ENCODE results near the gene SOX1. TPM values are rescaled to one million over a fixed set of nuclear protein-coding genes. Genes with fewer than 3 reads are reported as not detected.

The SOX1 gene
- total and polyA plus RNA-seq, 4 donors: 0.09 TPM; not detected in 3

DNA sequence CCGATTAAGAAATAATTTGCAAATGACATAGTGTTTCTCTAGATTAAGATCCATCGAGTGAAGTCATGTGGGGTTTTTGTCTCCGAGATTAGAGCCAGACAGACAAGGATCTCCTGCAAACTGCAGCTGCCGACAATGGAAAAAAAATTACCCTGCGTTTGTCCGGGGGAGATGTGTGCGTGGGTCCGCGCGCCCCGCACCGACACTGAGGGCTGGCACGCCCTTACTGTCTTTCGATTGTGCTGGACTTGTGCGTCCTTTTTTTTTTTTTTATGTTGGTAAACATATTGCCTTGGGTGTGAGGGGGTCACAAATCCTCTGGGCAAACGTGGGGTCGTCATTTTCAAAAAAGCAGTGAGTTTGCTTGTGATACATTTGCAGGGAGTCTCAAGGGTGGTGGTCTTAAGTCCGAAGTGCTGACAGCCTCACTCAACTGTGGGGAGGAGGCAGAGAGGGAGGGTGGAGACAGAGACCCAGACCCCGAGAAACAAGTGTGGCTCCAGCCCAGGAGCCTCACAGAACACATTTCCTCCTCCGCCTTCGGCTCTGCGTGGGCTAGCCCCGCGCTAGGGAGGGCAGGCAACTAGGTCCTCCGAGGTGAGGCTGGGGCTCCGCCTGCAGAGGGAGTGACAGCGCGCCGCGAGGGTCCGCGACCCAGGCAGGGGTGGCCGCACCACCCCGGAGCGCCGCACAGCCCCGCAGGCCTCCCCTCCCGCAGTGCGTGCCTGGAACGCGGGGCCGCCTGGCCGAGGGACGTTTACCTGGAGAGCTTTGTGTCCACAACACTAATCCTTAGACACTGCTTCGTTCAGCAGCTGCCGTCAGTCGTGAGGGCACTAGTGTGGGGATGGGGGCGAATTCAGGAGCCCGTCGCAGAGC, 11.7 kb upstream of the SOX1 start:
- peaks cover 0 to 18% (median under 1%) of the 10 kb centered on the region in 4 donors for H3K9me3 ChIP-seq (ENCODE audit: control insufficient read depth in 4 of 4, insufficient read depth in 3 of 4, low read length in 3 of 4)
- ATAC-seq (ENCODE audit: insufficient read depth, low FRiP score) (no peak), DNase-seq (no peak)
- no peak overlapping the region for H3K27ac ChIP-seq (ENCODE audit: low read depth in 1 of 2, low read length in 1 of 2)
- H3K4me1 ChIP-seq (ENCODE audit: control insufficient read depth in 5 of 5, insufficient read depth in 5 of 5, low read length in 5 of 5): peaks cover 0 to 12% (median 0%) of the 10 kb centered on the region in 5 donors
- TF ChIP-seq, protein P1, sequence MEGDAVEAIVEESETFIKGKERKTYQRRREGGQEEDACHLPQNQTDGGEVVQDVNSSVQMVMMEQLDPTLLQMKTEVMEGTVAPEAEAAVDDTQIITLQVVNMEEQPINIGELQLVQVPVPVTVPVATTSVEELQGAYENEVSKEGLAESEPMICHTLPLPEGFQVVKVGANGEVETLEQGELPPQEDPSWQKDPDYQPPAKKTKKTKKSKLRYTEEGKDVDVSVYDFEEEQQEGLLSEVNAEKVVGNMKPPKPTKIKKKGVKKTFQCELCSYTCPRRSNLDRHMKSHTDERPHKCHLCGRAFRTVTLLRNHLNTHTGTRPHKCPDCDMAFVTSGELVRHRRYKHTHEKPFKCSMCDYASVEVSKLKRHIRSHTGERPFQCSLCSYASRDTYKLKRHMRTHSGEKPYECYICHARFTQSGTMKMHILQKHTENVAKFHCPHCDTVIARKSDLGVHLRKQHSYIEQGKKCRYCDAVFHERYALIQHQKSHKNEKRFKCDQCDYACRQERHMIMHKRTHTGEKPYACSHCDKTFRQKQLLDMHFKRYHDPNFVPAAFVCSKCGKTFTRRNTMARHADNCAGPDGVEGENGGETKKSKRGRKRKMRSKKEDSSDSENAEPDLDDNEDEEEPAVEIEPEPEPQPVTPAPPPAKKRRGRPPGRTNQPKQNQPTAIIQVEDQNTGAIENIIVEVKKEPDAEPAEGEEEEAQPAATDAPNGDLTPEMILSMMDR (IDR thresholded peaks at IDR 0.05; ENCODE audit: control extremely low read depth, extremely low read depth): no peak
- peaks cover 32 to 97% (median 71%) of the 10 kb centered on the region in 3 donors for H3K27me3 ChIP-seq (ENCODE audit: control insufficient read depth in 3 of 3, insufficient read depth in 3 of 3, low read length in 2 of 3)
- H3K36me3 ChIP-seq (ENCODE audit: control insufficient read depth in 4 of 4, insufficient read depth in 4 of 4, low read length in 4 of 4): no peaks in the 10 kb centered on the region
- WGBS, 2 donors: 5 to 6% methylated on average over 47 to 50 of the region's 50 CpGs
- no peak overlapping the region for H3K9ac ChIP-seq (ENCODE audit: insufficient read depth in 1 of 2, low read length in 2 of 2)
- no peak overlapping the region for H3K4me3 ChIP-seq

DNA sequence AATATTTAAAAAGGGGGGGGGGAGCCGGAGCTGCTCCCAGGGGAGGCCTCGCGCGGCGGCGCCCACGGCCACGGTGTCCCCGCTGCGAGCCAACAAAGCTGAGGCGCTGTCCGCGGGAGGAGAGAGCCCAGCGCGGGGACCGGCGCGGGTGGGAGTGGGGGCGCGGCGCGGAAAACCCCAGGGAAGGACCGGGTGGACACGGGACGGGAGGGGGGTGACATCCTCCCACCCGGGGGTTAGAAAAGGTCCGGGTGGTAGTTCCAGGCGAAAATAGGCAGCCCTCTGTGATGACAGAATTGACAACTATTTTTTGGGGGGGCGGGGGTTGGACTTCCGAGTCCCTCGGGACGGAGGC, 11.1 kb upstream of the SOX1 start:
- TF ChIP-seq, protein P1 (IDR thresholded peaks at IDR 0.05; ENCODE audit: control extremely low read depth, extremely low read depth): no peak
- WGBS, 2 donors: 6 to 8% methylated on average over 32 of the region's 32 CpGs
- DNase-seq (no peak), ATAC-seq (ENCODE audit: insufficient read depth, low FRiP score) (no peak)
- Histone ChIP-seq H3K27ac (ENCODE audit: low read depth in 1 of 2, low read length in 1 of 2) (no peak overlapping the region), H3K9ac (ENCODE audit: insufficient read depth in 1 of 2, low read length in 2 of 2) (no peak overlapping the region), H3K27me3 (ENCODE audit: control insufficient read depth in 3 of 3, insufficient read depth in 3 of 3, low read length in 2 of 3) (peaks cover 33 to 97% (median 71%) of the 10 kb centered on the region in 3 donors), H3K4me3 (no peak overlapping the region), H3K36me3 (ENCODE audit: control insufficient read depth in 4 of 4, insufficient read depth in 4 of 4, low read length in 4 of 4) (no peaks in the 10 kb centered on the region), H3K9me3 (ENCODE audit: control insufficient read depth in 4 of 4, insufficient read depth in 3 of 4, low read length in 3 of 4) (peaks cover 0 to 18% (median 0%) of the 10 kb centered on the region in 4 donors), H3K4me1 (ENCODE audit: control insufficient read depth in 5 of 5, insufficient read depth in 5 of 5, low read length in 5 of 5) (peaks cover 0 to 12% (median 0%) of the 10 kb centered on the region in 5 donors)

DNA sequence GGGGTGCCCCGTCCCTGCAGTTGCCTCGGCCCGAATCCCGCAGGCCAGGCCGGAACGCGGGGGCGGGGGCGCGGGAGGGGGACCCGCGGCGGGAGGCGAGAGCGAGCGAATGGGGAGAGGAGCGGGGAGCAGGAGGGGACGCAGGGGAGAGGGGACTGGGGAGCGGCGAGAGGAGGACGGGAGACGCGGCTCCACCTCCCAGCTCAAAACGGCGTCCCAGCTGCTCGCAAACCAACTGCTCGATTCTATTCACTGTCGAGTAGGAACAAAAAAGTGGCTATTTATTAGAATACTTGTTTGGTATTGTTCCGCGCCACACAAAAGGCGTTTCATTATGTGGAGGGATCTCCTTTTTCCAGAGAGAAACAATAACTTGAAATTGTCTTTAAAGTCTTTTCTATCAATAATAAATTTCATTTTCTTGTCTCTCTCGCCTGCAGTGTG, 10.6 kb upstream of the SOX1 start:
- TF ChIP-seq, protein P1 (IDR thresholded peaks at IDR 0.05; ENCODE audit: control extremely low read depth, extremely low read depth): no peak
- H3K27ac ChIP-seq (ENCODE audit: low read depth in 1 of 2, low read length in 1 of 2): no peak overlapping the region
- H3K9me3 ChIP-seq (ENCODE audit: control insufficient read depth in 4 of 4, insufficient read depth in 3 of 4, low read length in 3 of 4): peaks cover 0 to 18% (median 0%) of the 10 kb centered on the region in 4 donors
- H3K36me3 ChIP-seq (ENCODE audit: control insufficient read depth in 4 of 4, insufficient read depth in 4 of 4, low read length in 4 of 4): no peaks in the 10 kb centered on the region
- 5 to 6% methylated on average over 30 to 32 of the region's 32 CpGs for WGBS, 2 donors
- peaks cover 0 to 12% (median 0%) of the 10 kb centered on the region in 5 donors for H3K4me1 ChIP-seq (ENCODE audit: control insufficient read depth in 5 of 5, insufficient read depth in 5 of 5, low read length in 5 of 5)
- no peak for DNase-seq
- H3K9ac ChIP-seq (ENCODE audit: insufficient read depth in 1 of 2, low read length in 2 of 2): no peak overlapping the region
- ATAC-seq (ENCODE audit: insufficient read depth, low FRiP score): no peak
- H3K4me3 ChIP-seq: no peak overlapping the region
- peaks cover 34 to 97% (median 67%) of the 10 kb centered on the region in 3 donors for H3K27me3 ChIP-seq (ENCODE audit: control insufficient read depth in 3 of 3, insufficient read depth in 3 of 3, low read length in 2 of 3)

All from lung (tissue), 12 donors.